HEK293 (cell line): ENCODE results near the gene ADGRF3.

Experiments
- CTCF ChIA-PET: fragments of 350-600 bp; formaldehyde crosslinking; extraction: SDS; loops from one replicate; lab custom pipeline; 2021; ENCODE audit warnings: antibody characterized with exemption; lab: Yijun Ruan, JAX
- POLR2A ChIA-PET: fragments of 300-600 bp; formaldehyde crosslinking; extraction: SDS; loops from one replicate; lab custom pipeline; 2020; ENCODE audit warnings: antibody characterized with exemption, inconsistent platforms; lab: Yijun Ruan, JAX
- H3K27ac ChIP-seq: fragments of 200-500 bp; sonication (Bioruptor generic); 2 replicates; pipeline ENCODE4 v1.5.1; 2014; ENCODE audit warnings: low read depth, low read length, control low read depth, inconsistent platforms; ENCODE audit errors: extremely low read depth
- H3K36me3 ChIP-seq, 2 experiments: fragments of 200-500 bp in 1 of 2; sonication (Bioruptor generic) in 1 of 2; 1 replicate in 1 of 2; 2 replicates in 1 of 2; pipeline ENCODE4 v1.5.1; 2014 to 2017; ENCODE audit warnings: inconsistent platforms in 2 of 2, low read length in 2 of 2; ENCODE audit not compliant: control insufficient read depth in 2 of 2, insufficient read depth in 1 of 2
- H3K4me1 ChIP-seq: fragments of 200-500 bp; sonication (Bioruptor generic); 2 replicates; pipeline ENCODE4 v1.5.1; 2014; ENCODE audit warnings: mild to moderate bottlenecking, low read length, inconsistent platforms; ENCODE audit not compliant: control insufficient read depth, insufficient read depth
- H3K4me3 ChIP-seq: 2 replicates; pipeline ENCODE4 v1.5.1; 2011; ENCODE audit warnings: low read depth, mild to moderate bottlenecking, control low read depth, low read length, moderate library complexity
- H3K9me3 ChIP-seq: fragments of 200-500 bp; sonication (Bioruptor generic); 2 replicates; pipeline ENCODE4 v1.5.1; 2014; ENCODE audit warnings: low read depth, low read length, inconsistent platforms; ENCODE audit not compliant: control insufficient read depth, insufficient read depth
- BCL11A ChIP-seq: fragments of 450-650 bp; formaldehyde crosslinking; IDR thresholded peaks from 2 replicates; pipeline ENCODE4 v1.5.1; 2016; ENCODE audit warnings: low read depth, missing biosample characterization, missing genetic modification characterization
- HOXA7 ChIP-seq: sonication (generic); formaldehyde crosslinking; IDR thresholded peaks from 2 replicates; pipeline ENCODE4 v1.8.1; 2022; ENCODE audit warnings: missing genetic modification reagents, borderline replicate concordance
- IKZF3 ChIP-seq: fragments of 450-650 bp; IDR thresholded peaks from 2 replicates; pipeline ENCODE4 v1.5.0; 2018; ENCODE audit warnings: missing biosample characterization, mild to moderate bottlenecking, missing genetic modification characterization, moderate library complexity
- MZF1 ChIP-seq: fragments of 450-650 bp; formaldehyde crosslinking; IDR thresholded peaks from 2 replicates; pipeline ENCODE4 v1.5.1; 2017; ENCODE audit warnings: missing biosample characterization, missing genetic modification characterization, borderline replicate concordance
- REST ChIP-seq: fragments of 450-650 bp; formaldehyde crosslinking; IDR thresholded peaks from 2 replicates; pipeline ENCODE4 v1.5.1; 2016; ENCODE audit warnings: missing biosample characterization, missing genetic modification characterization
- SALL2 ChIP-seq: fragments of 450-650 bp; formaldehyde crosslinking; IDR thresholded peaks from 2 replicates; pipeline ENCODE4 v1.5.0; 2017; ENCODE audit warnings: missing biosample characterization, mild to moderate bottlenecking, missing genetic modification characterization, borderline replicate concordance
- SP7 ChIP-seq: fragments of 450-650 bp; formaldehyde crosslinking; IDR thresholded peaks from 2 replicates; pipeline ENCODE4 v1.5.1; 2016; ENCODE audit warnings: missing biosample characterization, missing genetic modification characterization
- WT1 ChIP-seq: fragments of 450-650 bp; formaldehyde crosslinking; IDR thresholded peaks from 2 replicates; pipeline ENCODE4 v1.5.1; 2016; ENCODE audit warnings: missing biosample characterization, missing genetic modification characterization
- YY2 ChIP-seq: fragments of 450-650 bp; formaldehyde crosslinking; IDR thresholded peaks from 2 replicates; pipeline ENCODE4 v1.5.1; 2016; ENCODE audit warnings: missing biosample characterization, missing genetic modification characterization
- ZBTB17 ChIP-seq: fragments of 450-650 bp; formaldehyde crosslinking; IDR thresholded peaks from 2 replicates; pipeline ENCODE4 v1.5.1; 2016; ENCODE audit warnings: missing biosample characterization, missing genetic modification characterization
- ZBTB26 ChIP-seq: fragments of 450-650 bp; formaldehyde crosslinking; optimal IDR thresholded peaks from 2 replicates; pipeline ENCODE3; 2016; ENCODE audit warnings: missing biosample characterization, mild to moderate bottlenecking, missing genetic modification characterization
- ZBTB7A ChIP-seq: fragments of 450-650 bp; formaldehyde crosslinking; IDR thresholded peaks from 2 replicates; pipeline ENCODE4 v1.5.1; 2016; ENCODE audit warnings: low read depth, missing biosample characterization, missing genetic modification characterization
- ZEB2 ChIP-seq: fragments of 450-650 bp; formaldehyde crosslinking; IDR thresholded peaks from 2 replicates; pipeline ENCODE4 v1.5.1; 2016; ENCODE audit warnings: missing biosample characterization, missing genetic modification characterization
- ZFP37 ChIP-seq: fragments of 450-650 bp; formaldehyde crosslinking; IDR thresholded peaks from 2 replicates; pipeline ENCODE4 v1.5.1; 2016; ENCODE audit warnings: missing biosample characterization, missing genetic modification characterization
- ZFP41 ChIP-seq: fragments of 450-650 bp; formaldehyde crosslinking; IDR thresholded peaks from 2 replicates; pipeline ENCODE4 v1.5.1; 2016; ENCODE audit warnings: missing biosample characterization, missing genetic modification characterization, borderline replicate concordance
- ZIC2 ChIP-seq: fragments of 450-650 bp; formaldehyde crosslinking; IDR thresholded peaks from 2 replicates; pipeline ENCODE4 v1.5.1; 2016; ENCODE audit warnings: missing biosample characterization, missing genetic modification characterization
- ZNF140 ChIP-seq: fragments of 450-650 bp; formaldehyde crosslinking; IDR thresholded peaks from 2 replicates; pipeline ENCODE4 v1.5.1; 2016; ENCODE audit warnings: missing biosample characterization, missing genetic modification characterization
- ZNF175 ChIP-seq: fragments of 450-650 bp; formaldehyde crosslinking; IDR thresholded peaks from 2 replicates; pipeline ENCODE4 v1.5.1; 2016; ENCODE audit warnings: missing biosample characterization, missing genetic modification characterization
- ZNF2 ChIP-seq: fragments of 450-650 bp; formaldehyde crosslinking; IDR thresholded peaks from 2 replicates; pipeline ENCODE4 v1.5.1; 2016; ENCODE audit warnings: missing biosample characterization, missing genetic modification characterization
- ZNF335 ChIP-seq: fragments of 450-650 bp; formaldehyde crosslinking; conservative IDR thresholded peaks from 2 replicates; pipeline ENCODE4 v1.5.1; 2016; ENCODE audit warnings: missing biosample characterization, missing genetic modification characterization
- ZNF341 ChIP-seq: fragments of 450-650 bp; formaldehyde crosslinking; IDR thresholded peaks from 2 replicates; pipeline ENCODE4; 2016; ENCODE audit warnings: low read depth, missing biosample characterization, missing genetic modification characterization
- ZNF394 ChIP-seq: fragments of 450-650 bp; formaldehyde crosslinking; IDR thresholded peaks from 2 replicates; pipeline ENCODE4 v1.5.1; 2016; ENCODE audit warnings: missing biosample characterization, missing genetic modification characterization, mild to moderate bottlenecking, moderate library complexity, borderline replicate concordance
- ZNF629 ChIP-seq: fragments of 450-650 bp; formaldehyde crosslinking; IDR thresholded peaks from 2 replicates; pipeline ENCODE4 v1.5.1; 2017; ENCODE audit warnings: missing biosample characterization, missing genetic modification characterization
- ZNF660 ChIP-seq: fragments of 450-650 bp; IDR thresholded peaks from 2 replicates; pipeline ENCODE4 v1.5.1; 2018; ENCODE audit warnings: missing biosample characterization, mild to moderate bottlenecking, missing genetic modification characterization
- ZSCAN4 ChIP-seq: fragments of 450-650 bp; formaldehyde crosslinking; IDR thresholded peaks from 2 replicates; pipeline ENCODE4 v1.5.1; 2017; ENCODE audit warnings: missing biosample characterization, missing genetic modification characterization
- TF ChIP-seq, protein P1 (sequence below): fragments of 450-650 bp; formaldehyde crosslinking; conservative IDR thresholded peaks from 2 replicates; pipeline ENCODE4 v1.5.1; 2016; ENCODE audit warnings: low read depth, missing biosample characterization, missing genetic modification characterization

The ADGRF3 gene

GRCh38 chr2:26346454-26347053 is at the start of gene ADGRF3:
ADGRF3 (minus strand) TSS chr2:26346789; CDS start chr2:26346234, 555 bp downstream.
- Histone ChIP-seq H3K4me1 (no peaks in the 10 kb centered on the region; the same call in 1 of the 2 replicates), H3K4me3 (peak within 1 kb of the TSS; percentile 92), H3K36me3 (no peaks in the 10 kb centered on the region), H3K27ac (peak within 1 kb of the TSS; percentile 75), H3K9me3 (no peaks in the 10 kb centered on the region)
- TF ChIP-seq ZNF335 (tag by site-specific recombination), result peak; percentile 86
- TF ChIP-seq REST (tag by site-specific recombination), result 0 out of 2 replicates have a peak, but pooled peaks have one; percentile 11
- peak; percentile 82 for TF ChIP-seq ZBTB17 (tag by site-specific recombination)
- TF ChIP-seq ZFP41, result no peak
- 0 out of 2 replicates have a peak, but pooled peaks have one; percentile 6 for TF ChIP-seq ZEB2 (tag by site-specific recombination)
- peak; percentile 54 for TF ChIP-seq ZNF341 (tag by site-specific recombination)
- no peak for TF ChIP-seq ZNF175 (tag by site-specific recombination)
- no peak for TF ChIP-seq HOXA7 (CRISPR knock-in tag)
- TF ChIP-seq MZF1 (tag by site-specific recombination), result 0 out of 2 replicates have a peak, but pooled peaks have one; percentile 26
- no peak for TF ChIP-seq SALL2 (tag by site-specific recombination)
- no peak for TF ChIP-seq ZNF140 (tag by site-specific recombination)
- TF ChIP-seq, protein P1, sequence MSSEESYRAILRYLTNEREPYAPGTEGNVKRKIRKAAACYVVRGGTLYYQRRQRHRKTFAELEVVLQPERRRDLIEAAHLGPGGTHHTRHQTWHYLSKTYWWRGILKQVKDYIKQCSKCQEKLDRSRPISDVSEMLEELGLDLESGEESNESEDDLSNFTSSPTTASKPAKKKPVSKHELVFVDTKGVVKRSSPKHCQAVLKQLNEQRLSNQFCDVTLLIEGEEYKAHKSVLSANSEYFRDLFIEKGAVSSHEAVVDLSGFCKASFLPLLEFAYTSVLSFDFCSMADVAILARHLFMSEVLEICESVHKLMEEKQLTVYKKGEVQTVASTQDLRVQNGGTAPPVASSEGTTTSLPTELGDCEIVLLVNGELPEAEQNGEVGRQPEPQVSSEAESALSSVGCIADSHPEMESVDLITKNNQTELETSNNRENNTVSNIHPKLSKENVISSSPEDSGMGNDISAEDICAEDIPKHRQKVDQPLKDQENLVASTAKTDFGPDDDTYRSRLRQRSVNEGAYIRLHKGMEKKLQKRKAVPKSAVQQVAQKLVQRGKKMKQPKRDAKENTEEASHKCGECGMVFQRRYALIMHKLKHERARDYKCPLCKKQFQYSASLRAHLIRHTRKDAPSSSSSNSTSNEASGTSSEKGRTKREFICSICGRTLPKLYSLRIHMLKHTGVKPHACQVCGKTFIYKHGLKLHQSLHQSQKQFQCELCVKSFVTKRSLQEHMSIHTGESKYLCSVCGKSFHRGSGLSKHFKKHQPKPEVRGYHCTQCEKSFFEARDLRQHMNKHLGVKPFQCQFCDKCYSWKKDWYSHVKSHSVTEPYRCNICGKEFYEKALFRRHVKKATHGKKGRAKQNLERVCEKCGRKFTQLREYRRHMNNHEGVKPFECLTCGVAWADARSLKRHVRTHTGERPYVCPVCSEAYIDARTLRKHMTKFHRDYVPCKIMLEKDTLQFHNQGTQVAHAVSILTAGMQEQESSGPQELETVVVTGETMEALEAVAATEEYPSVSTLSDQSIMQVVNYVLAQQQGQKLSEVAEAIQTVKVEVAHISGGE (tag by site-specific recombination), result peak; percentile 35; the same call in 1 of the 2 replicates
- no peak for TF ChIP-seq YY2 (tag by site-specific recombination)
- TF ChIP-seq IKZF3 (tag by site-specific recombination), result peak; percentile 17; the same call in 1 of the 2 replicates
- TF ChIP-seq ZNF660 (tag by site-specific recombination), result 0 out of 2 replicates have a peak, but pooled peaks have one; percentile 15
- peak; percentile 62; the same call in 1 of the 2 replicates for TF ChIP-seq ZIC2
- 0 out of 2 replicates have a peak, but pooled peaks have one; percentile 8 for TF ChIP-seq ZNF2 (tag by site-specific recombination)
- no peak for TF ChIP-seq ZSCAN4 (tag by site-specific recombination)
- no peak for TF ChIP-seq ZBTB7A (tag by site-specific recombination)
- TF ChIP-seq SP7 (tag by site-specific recombination), result peak; percentile 13; the same call in 1 of the 2 replicates
- peak; percentile 30 for TF ChIP-seq ZBTB26 (tag by site-specific recombination)
- TF ChIP-seq ZNF394 (tag by site-specific recombination), result 0 out of 2 replicates have a peak, but pooled peaks have one; percentile 16
- no peak for TF ChIP-seq BCL11A (tag by site-specific recombination)
- TF ChIP-seq ZNF629 (tag by site-specific recombination), result peak; percentile 26; the same call in 1 of the 2 replicates
- 0 out of 2 replicates have a peak, but pooled peaks have one; percentile 20 for TF ChIP-seq ZFP37 (tag by site-specific recombination)
- no peak for TF ChIP-seq WT1
- ChIA-PET POLR2A (interaction anchor here (0.7 to 1.5 kb wide), 5 partner anchors 13 to 156 kb away, joined by 3 to 6 read pairs (median 5); partner anchors contain the start of genes DRC1 and HADHA), CTCF (interaction anchor here (0.6 to 2.4 kb wide), 3 partner anchors 9 to 483 kb away, joined by 3 to 8 read pairs (median 3); no protein-coding TSS in a partner anchor)
